ENCODE measurements around the gene COG5. TPM values are rescaled to one million over a fixed set of nuclear protein-coding genes. Genes with fewer than 3 reads are reported as not detected.

Gene COG5
- total and polyA plus RNA-seq, 10 of the 15 experiments (the other 5 are each of a cell fraction or from before 2014, with no cell fraction given), result 5.5 to 27.9 (median 15.6) TPM

- POLR2A ChIA-PET, result no interaction called here
- TF ChIP-seq POLR2AphosphoS5 (IDR thresholded peaks at IDR 0.05; ENCODE audit: low read length) (no peak), MTA2 (IDR thresholded peaks at IDR 0.05; ENCODE audit: low read depth) (no peak), FOXK2 (IDR thresholded peaks at IDR 0.05) (no peak), ZNF24 (IDR thresholded peaks at IDR 0.05) (no peak), CEBPZ (IDR thresholded peaks at IDR 0.05; ENCODE audit: low read depth, low read length) (no peak), SUPT20H (IDR thresholded peaks at IDR 0.05; ENCODE audit: borderline replicate concordance, control insufficient read depth, low read depth, low read length) (no peak), USF1 (IDR thresholded peaks at IDR 0.05; ENCODE audit: borderline replicate concordance, extremely low read length, insufficient read depth, low read depth, low read length) (no peak), EP300 (IDR thresholded peaks at IDR 0.05; ENCODE audit: borderline replicate concordance in 1 of 2, control insufficient read depth in 1 of 2, low read depth in 2 of 2, low read length in 2 of 2) (no peak), SMARCA5 (IDR thresholded peaks at IDR 0.05) (no peak), ATF2 (IDR thresholded peaks at IDR 0.05; ENCODE audit: low read length) (no peak)
- SMC1A ChIA-PET (ENCODE audit: uncharacterized antibody, unreplicated experiment), result interaction anchor here (1.1 kb wide), 2 partner anchors 9 to 298 kb away, joined by 3 to 4 read pairs; no protein-coding TSS in a partner anchor
- no peak overlapping the region for H2AFZ ChIP-seq (ENCODE audit: control insufficient read depth, low read depth, low read length)
- no peak for FAIRE-seq
- H3K27ac ChIP-seq (ENCODE audit: control insufficient read depth, insufficient read depth), result no peak overlapping the region
- H3K4me3 ChIP-seq, result no peak overlapping the region
- DNase-seq (ENCODE audit: low read depth, low spot score), result no peak
- no peaks in the 10 kb centered on the region for H3K79me2 ChIP-seq (ENCODE audit: control insufficient read depth, insufficient read depth, low read length)
- 100% methylated on average over 1 of the region's 1 CpG for WGBS (ENCODE audit: insufficient coverage, insufficient replicate concordance, low lambda C conversion rate, missing lambda C conversion rate)
- H4K20me1 ChIP-seq (ENCODE audit: control insufficient read depth, insufficient read depth), result no peaks in the 10 kb centered on the region
- no peaks in the 10 kb centered on the region for H3K4me1 ChIP-seq (ENCODE audit: control insufficient read depth, insufficient read depth, low read length)
- no peaks in the 10 kb centered on the region for H3K27me3 ChIP-seq (replicated peaks in 1 of 2; ENCODE audit: control insufficient read depth in 2 of 2, insufficient read depth in 2 of 2, low read length in 1 of 2)
- H3K36me3 ChIP-seq (ENCODE audit: control insufficient read depth in 2 of 2, insufficient read depth in 2 of 2, low read length in 1 of 2), result no peaks in the 10 kb centered on the region
- no peak for ATAC-seq
- in situ Hi-C loops (cut with MboI), result no loop called here
- H3K4me2 ChIP-seq (ENCODE audit: control insufficient read depth, insufficient read depth), result no peak overlapping the region
- RAD21 ChIA-PET (ENCODE audit: unreplicated experiment), result interaction anchor here (0.6 kb wide), 1 partner anchor 49 kb away, joined by 3 read pairs; no protein-coding TSS in a partner anchor
- no peak overlapping the region for H3K9ac ChIP-seq (ENCODE audit: control insufficient read depth, insufficient read depth, low read length)
- CTCF ChIA-PET, result interaction anchor here (0.9 kb wide), 1 partner anchor 9 kb away, joined by 3 read pairs; no protein-coding TSS in a partner anchor
- peaks cover 3% of the 10 kb centered on the region for H3K9me3 ChIP-seq (replicated peaks; ENCODE audit: control insufficient read depth, insufficient read depth, low read length)
- intact Hi-C loops (cut with micrococcal nuclease; ENCODE audit: unreplicated experiment), result no loop called here
- BruUV-seq (replicated peaks), result no TSS peak
Measured at GRCh38 chr7:107428642-107429041, 135.1 kb downstream of the COG5 start.
